BLaER1 treated with 17β-estradiol and CSF1 and Interleukin-3, amounts not matched to agents 10 nM and 100 nM (cell line): ENCODE measurements around the gene PTH2.

Experiments used
- H3K27ac ChIP-seq, 11 experiments: shearing (Covaris generic); formaldehyde crosslinking; 2 replicates each; pipeline ENCODE4 v1.8.1; 2022
- H3K27me3 ChIP-seq, 11 experiments: shearing (Covaris generic); formaldehyde crosslinking; 2 replicates each; pipeline ENCODE4 v1.8.1; 2022
- H3K36me3 ChIP-seq, 11 experiments: shearing (Covaris generic); formaldehyde crosslinking; 2 replicates each; pipeline ENCODE4 v1.8.1; 2022
- H3K4me1 ChIP-seq, 10 experiments: shearing (Covaris generic); formaldehyde crosslinking; 2 replicates each; pipeline ENCODE4 v1.8.1; 2022
- H3K4me2 ChIP-seq, 11 experiments: shearing (Covaris generic); formaldehyde crosslinking; 2 replicates each; pipeline ENCODE4 v1.8.1; 2022
- H3K4me3 ChIP-seq, 10 experiments: shearing (Covaris generic); formaldehyde crosslinking; 2 replicates each; pipeline ENCODE4 v1.8.1; 2022
- H3K9ac ChIP-seq, 11 experiments: shearing (Covaris generic); formaldehyde crosslinking; 2 replicates each; pipeline ENCODE4 v1.8.1; 2022
- H3K9me3 ChIP-seq, 11 experiments: shearing (Covaris generic); formaldehyde crosslinking; replicated peaks in 1 of 11; 2 replicates each; pipeline ENCODE4 v1.8.1; 2022
- H4K20me1 ChIP-seq, 11 experiments: shearing (Covaris generic); formaldehyde crosslinking; 2 replicates each; pipeline ENCODE4 v1.8.1; 2022
- Cebpa-rat ChIP-seq, 11 experiments: shearing (Covaris generic); IDR thresholded peaks; 2 replicates each; pipeline ENCODE4 v1.8.1; 2022

Gene PTH2

DNA sequence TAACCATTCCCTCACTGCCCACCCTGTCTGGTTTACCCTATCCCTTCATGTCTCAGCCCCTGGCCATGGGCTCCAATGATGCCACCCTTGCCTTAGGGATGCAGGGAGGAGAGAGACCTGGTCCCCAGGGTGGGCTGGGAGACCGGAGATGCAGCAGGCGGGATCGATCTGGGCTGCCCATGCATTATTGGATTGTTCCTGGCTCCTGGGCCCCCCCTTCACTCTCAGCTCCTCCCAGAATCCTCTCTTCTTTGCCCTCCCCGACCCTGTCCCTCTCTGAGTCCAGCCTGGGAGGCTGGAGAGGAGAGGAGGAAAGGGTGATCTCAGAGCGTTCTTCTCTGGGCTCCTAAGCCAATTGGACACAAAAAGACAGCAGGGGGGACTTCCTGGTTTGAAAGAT is 29.4 kb downstream of the PTH2 start:
- Histone ChIP-seq H3K4me3 (no peak overlapping the region), H3K27me3 (peaks cover 0 to 19% (median 8%) of the 10 kb centered on the region in 11 experiments; a peak in 10 of 22 replicates), H3K4me1 (peaks cover 0 to 75% (median 46%) of the 10 kb centered on the region in 10 experiments; a peak in 17 of 20 replicates), H3K27ac (no peak overlapping the region), H4K20me1 (peaks cover 0 to 9% (median 0%) of the 10 kb centered on the region in 11 experiments; a peak in 1 of 22 replicates), H3K9me3 (no peaks in the 10 kb centered on the region), H3K9ac (no peak overlapping the region), H3K4me2 (peak overlapping the region in 6 of 11 experiments; percentile 6 to 43 (median 15); a peak in 6 of 22 replicates), H3K36me3 (no peaks in the 10 kb centered on the region)
- no peak for TF ChIP-seq Cebpa-rat (IDR thresholded peaks at IDR 0.05)

DNA sequence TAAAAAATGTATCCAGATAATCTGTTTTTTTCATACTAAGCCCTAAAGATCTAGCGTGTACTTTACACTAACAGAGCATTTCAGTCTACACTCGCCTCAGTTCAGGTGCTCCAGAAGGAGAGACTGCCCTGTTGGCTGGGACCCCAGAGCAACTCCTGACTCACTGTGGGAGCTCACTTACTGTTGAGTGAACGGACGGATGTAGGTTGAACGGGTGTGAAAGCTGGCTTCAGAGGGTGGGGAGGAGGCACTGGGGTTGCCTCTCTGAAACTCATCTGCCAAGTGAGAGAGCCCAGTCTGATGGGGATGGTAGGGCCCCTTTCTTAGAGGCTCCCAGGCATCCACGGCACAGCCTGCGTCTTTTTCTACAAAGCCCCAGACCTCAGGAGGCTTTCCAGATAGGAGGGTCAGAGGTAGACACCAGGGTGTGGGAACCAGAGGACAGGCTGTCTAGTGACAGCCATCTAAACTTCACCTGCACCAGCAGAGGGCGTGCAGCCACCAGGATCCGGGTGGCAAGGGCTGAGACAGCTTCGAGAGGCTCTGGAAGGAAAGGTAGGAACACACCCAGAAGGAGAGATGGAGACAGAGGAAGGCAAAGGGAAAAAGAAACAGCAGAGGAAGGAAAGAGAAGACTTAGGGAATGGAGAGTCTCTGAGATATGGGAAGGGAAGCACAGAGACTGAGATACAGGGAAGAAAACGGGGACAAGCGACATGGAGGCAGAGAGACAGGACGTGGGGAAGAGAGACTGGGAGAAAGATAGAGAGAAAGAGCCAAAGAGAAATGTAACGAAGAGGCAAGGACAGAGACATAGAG is 31.5 kb downstream of the PTH2 start:
- TF ChIP-seq Cebpa-rat (IDR thresholded peaks at IDR 0.05), result no peak
- H3K4me2 ChIP-seq, result peak overlapping the region in 10 of 11 experiments; percentile 6 to 52 (median 32); a peak in 15 of 22 replicates
- peaks cover 11 to 71% (median 44%) of the 10 kb centered on the region in 10 experiments for H3K4me1 ChIP-seq

DNA sequence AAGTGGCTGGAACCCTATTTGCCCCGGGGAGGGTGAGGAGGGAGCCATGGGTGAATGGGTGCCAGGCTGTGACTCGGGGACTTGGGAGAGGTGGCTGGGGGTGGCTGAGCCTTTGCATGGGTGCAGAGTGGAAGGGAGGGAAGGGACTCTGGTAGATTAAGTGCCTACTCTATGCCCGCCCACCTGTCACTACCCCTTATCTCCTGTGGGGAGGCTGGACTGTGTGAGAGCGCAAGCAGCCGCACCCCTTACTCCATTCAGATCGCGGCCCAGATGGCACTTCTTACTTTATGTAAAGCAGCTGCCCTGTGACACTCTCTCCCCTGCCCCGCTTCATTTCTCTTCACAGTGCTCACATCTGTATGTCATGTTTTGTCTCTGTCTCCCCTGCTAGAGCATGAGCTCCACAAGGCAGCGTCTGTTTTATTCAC is 32.3 kb downstream of the PTH2 start:
- H3K4me2 ChIP-seq, result peak overlapping the region in 7 of 11 experiments; percentile 19 to 49 (median 35); a peak in 11 of 22 replicates
- H3K27ac ChIP-seq, result no peak overlapping the region
- H3K27me3 ChIP-seq, result peaks cover 0 to 19% (median 7%) of the 10 kb centered on the region in 11 experiments; a peak in 9 of 22 replicates
- TF ChIP-seq Cebpa-rat (IDR thresholded peaks at IDR 0.05), result no peak
- no peak overlapping the region for H3K4me3 ChIP-seq
- no peaks in the 10 kb centered on the region for H3K36me3 ChIP-seq
- peaks cover 11 to 70% (median 41%) of the 10 kb centered on the region in 10 experiments for H3K4me1 ChIP-seq
- H3K9ac ChIP-seq, result 0 out of 22 replicates have a peak overlapping the region, but pooled peaks of 1 of the 11 experiments have one; percentile 7
- peaks cover 0 to 9% (median 0%) of the 10 kb centered on the region in 11 experiments; a peak in 1 of 22 replicates for H4K20me1 ChIP-seq
- H3K9me3 ChIP-seq, result no peaks in the 10 kb centered on the region

More for the DNA sequence above, 31.5 kb downstream of the PTH2 start:
- Histone ChIP-seq H3K27ac (no peak overlapping the region), H3K36me3 (no peaks in the 10 kb centered on the region), H3K4me3 (no peak overlapping the region), H4K20me1 (peaks cover 0 to 9% (median 0%) of the 10 kb centered on the region in 11 experiments; a peak in 1 of 22 replicates), H3K27me3 (peaks cover 0 to 19% (median 7%) of the 10 kb centered on the region in 11 experiments; a peak in 9 of 22 replicates), H3K9ac (no peak overlapping the region), H3K9me3 (no peaks in the 10 kb centered on the region)

DNA sequence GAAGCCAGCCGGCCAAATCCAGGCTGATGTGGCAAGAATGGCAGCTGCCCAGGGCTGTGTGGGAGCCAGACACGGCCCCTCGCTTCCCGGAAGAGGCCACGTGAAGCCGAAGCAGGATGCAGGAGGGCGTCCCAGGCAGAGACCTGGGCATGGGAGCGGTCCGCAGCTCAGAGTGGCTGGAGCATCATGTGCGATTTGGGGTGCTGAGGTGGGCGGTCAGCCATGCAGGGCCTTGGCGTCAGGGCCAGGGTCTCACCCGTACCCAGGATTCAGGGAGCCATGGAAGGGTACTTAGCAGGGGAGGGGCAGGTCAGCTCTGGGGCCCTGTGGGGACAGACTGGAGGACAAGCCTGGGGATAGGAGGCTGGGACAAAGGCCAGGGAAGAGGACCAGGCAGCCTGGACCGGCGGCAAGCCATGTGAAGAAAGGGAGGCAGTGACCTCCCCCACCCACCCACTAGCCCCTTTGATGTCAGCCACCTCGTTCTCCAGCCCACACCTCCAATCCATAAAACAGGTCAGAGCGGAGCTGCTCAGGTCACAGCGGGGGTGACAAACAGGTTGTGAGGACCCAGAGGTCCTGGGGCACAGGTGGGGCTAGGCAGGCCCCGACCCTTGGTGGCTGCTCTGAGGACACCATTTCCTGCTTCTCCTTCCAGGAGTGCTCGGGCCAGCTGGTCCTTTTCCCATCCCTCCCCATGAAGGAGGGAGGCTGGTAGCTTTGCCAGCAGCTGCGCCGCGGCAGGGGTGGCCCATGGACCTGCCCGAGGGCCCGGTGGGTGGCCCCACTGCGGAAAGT is 32.9 kb downstream of the PTH2 start:
- Histone ChIP-seq H3K4me2 (peak overlapping the region in 7 of 11 experiments; percentile 19 to 49 (median 35); a peak in 11 of 22 replicates), H3K4me3 (no peak overlapping the region), H3K36me3 (no peaks in the 10 kb centered on the region), H4K20me1 (peaks cover 0 to 9% (median 0%) of the 10 kb centered on the region in 11 experiments; a peak in 1 of 22 replicates), H3K27me3 (peaks cover 0 to 19% (median 7%) of the 10 kb centered on the region in 11 experiments; a peak in 9 of 22 replicates), H3K4me1 (peaks cover 11 to 64% (median 38%) of the 10 kb centered on the region in 10 experiments), H3K9ac (peak overlapping the region in 1 of 11 experiments; percentile 7; a peak in 1 of 22 replicates), H3K9me3 (no peaks in the 10 kb centered on the region), H3K27ac (no peak overlapping the region)
- no peak for TF ChIP-seq Cebpa-rat (IDR thresholded peaks at IDR 0.05)

DNA sequence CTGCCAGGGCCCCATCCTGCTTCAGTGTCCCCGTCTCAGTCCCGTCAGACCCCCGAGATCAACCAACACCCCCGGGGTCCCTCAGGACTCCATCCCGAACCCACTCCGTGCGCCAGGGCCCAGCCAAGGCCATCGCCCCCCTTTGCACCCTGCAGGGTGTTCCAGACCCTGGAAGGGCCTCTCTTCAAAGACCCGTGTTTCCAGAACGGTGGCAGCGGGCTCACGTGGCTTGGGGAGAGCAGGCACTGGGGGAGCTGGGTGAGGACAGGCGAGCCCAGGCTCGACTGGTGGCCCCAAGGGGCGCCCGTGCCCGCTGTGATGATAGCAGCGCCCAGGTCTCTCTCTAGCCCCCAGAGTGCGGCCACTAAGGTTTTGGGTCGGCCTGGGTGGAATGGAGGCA is 33.8 kb downstream of the PTH2 start:
- Histone ChIP-seq H3K36me3 (no peaks in the 10 kb centered on the region), H3K27ac (no peak overlapping the region), H3K9me3 (no peaks in the 10 kb centered on the region), H3K4me1 (peaks cover 11 to 64% (median 38%) of the 10 kb centered on the region in 10 experiments), H3K4me3 (no peak overlapping the region), H4K20me1 (peaks cover 0 to 9% (median 0%) of the 10 kb centered on the region in 11 experiments; a peak in 1 of 22 replicates), H3K27me3 (peaks cover 0 to 19% (median 7%) of the 10 kb centered on the region in 11 experiments; a peak in 9 of 22 replicates), H3K4me2 (0 out of 22 replicates have a peak overlapping the region, but pooled peaks of 1 of the 11 experiments have one; percentile 15), H3K9ac (no peak overlapping the region; a peak in 1 of 22 replicates)
- no peak for TF ChIP-seq Cebpa-rat (IDR thresholded peaks at IDR 0.05)

DNA sequence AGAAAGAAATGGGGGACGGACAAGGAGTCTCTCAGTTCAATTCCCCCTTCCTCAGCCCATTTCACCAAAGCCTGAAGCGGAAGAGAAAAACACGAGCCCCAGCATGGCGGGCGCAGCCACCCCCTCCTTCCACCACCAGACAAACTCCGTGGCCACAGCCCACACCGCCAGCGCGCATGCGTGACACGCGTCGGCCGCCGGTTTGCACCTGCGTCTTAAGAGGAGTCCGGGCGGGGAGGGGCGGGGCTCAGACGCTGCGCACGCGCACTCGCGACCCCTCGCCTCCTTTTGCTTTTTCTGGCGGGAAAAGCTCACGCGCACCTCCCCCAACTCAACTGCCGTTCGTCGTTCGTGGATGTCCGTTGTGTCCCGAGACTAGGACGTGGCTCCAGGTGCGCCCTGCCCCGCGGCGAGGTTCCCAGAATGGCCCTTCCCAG is 35.3 kb downstream of the PTH2 start, which contains the start of gene KASH5:
KASH5 (plus strand) TSS at position 314 of the 437 bp plus-strand sequence. CDS start 2,635 bp downstream, outside the sequence.
- 0 out of 22 replicates have a peak within 1 kb of the TSS, but pooled peaks of 1 of the 11 experiments have one; percentile 17 for H3K9ac ChIP-seq
- no peak within 1 kb of the TSS for H3K4me3 ChIP-seq
- peaks cover 0 to 19% (median 7%) of the 10 kb centered on the region in 11 experiments; a peak in 9 of 22 replicates for H3K27me3 ChIP-seq
- peaks cover 0 to 9% (median 0%) of the 10 kb centered on the region in 11 experiments; a peak in 1 of 22 replicates for H4K20me1 ChIP-seq
- no peaks in the 10 kb centered on the region for H3K36me3 ChIP-seq
- TF ChIP-seq Cebpa-rat (IDR thresholded peaks at IDR 0.05), result no peak
- no peak within 1 kb of the TSS for H3K27ac ChIP-seq
- H3K4me1 ChIP-seq, result peaks cover 11 to 53% (median 35%) of the 10 kb centered on the region in 10 experiments
- peak within 1 kb of the TSS; percentile 44 to 81 (median 72) for H3K4me2 ChIP-seq
- H3K9me3 ChIP-seq, result peaks cover 5 to 13% (median 6%) of the 10 kb centered on the region in 11 experiments; a peak in 18 of 22 replicates

DNA sequence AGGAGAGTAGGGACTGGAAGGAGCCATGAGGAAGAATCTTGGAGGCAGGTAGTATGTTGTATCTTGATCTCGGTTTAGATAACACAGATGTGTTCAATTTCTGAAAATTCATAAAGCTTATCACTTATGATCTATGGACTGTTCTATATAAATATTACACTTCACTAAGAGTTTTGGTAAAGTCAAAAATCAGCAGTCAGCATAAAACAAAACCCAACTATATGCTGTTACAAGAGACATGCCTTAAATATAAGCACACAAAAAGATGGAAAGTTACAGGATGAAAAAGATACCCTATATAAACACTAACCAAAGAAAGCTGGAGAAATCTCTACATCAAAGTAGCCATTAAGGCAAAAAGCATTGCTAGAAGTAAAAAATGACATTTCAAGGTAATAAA is 39.6 kb downstream of the PTH2 start:
- Histone ChIP-seq H3K4me2 (no peak overlapping the region), H3K27me3 (no peaks in the 10 kb centered on the region; a peak in 1 of 22 replicates), H3K9me3 (peaks cover 22 to 30% (median 24%) of the 10 kb centered on the region in 11 experiments), H3K4me1 (peaks cover 9 to 33% (median 22%) of the 10 kb centered on the region in 10 experiments), H3K36me3 (no peaks in the 10 kb centered on the region), H3K27ac (no peak overlapping the region), H3K4me3 (no peak overlapping the region), H3K9ac (no peak overlapping the region), H4K20me1 (no peaks in the 10 kb centered on the region)
- TF ChIP-seq Cebpa-rat (IDR thresholded peaks at IDR 0.05), result no peak

DNA sequence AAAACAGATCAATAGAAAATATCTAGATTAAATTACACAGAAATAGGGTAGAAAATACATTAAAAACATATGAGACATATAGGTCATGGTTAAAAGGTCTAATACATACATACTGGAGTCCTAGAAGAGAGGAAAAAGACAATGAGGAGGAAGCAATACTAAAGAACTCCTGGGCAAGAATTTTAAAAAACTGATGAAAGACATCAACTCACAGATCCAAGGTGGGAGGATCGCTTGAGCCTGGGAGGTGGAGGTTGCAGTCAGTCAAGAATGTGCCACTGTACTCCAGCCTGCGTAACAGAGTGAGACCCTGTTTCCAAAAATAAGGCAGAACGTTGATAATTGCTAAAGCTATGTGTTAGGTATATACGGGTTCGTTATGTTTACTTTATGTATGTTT is 40.6 kb downstream of the PTH2 start:
- no peak overlapping the region for H3K9ac ChIP-seq
- TF ChIP-seq Cebpa-rat (IDR thresholded peaks at IDR 0.05), result no peak

More for the DNA sequence above, 40.6 kb downstream of the PTH2 start:
- no peak overlapping the region for H3K27ac ChIP-seq
- no peaks in the 10 kb centered on the region for H4K20me1 ChIP-seq
- peaks cover 22 to 30% (median 24%) of the 10 kb centered on the region in 11 experiments for H3K9me3 ChIP-seq
- H3K27me3 ChIP-seq, result no peaks in the 10 kb centered on the region
- no peaks in the 10 kb centered on the region for H3K36me3 ChIP-seq
- H3K4me2 ChIP-seq, result no peak overlapping the region
- H3K4me1 ChIP-seq, result peaks cover 0 to 28% (median 14%) of the 10 kb centered on the region in 10 experiments; a peak in 12 of 20 replicates
- no peak overlapping the region for H3K4me3 ChIP-seq
